Stimulated activated CD8-positive, alpha-beta memory T cell treated with anti-CD3 and anti-CD28 coated beads, Interleukin-15, amount 100 ng/mL, for 4 hours (primary cell): ENCODE data around the gene ZNF195.
"Not testable (repeated sequence)": the region's sequence is repeated elsewhere in the genome, so short reads cannot be mapped to it uniquely, and the experiment has no call there.

Experiments used
- DNase-seq, 2 donors: peaks; one replicate each; pipeline ENCODE4 v3.0.0-alpha.2; 2020; ENCODE audit warnings: low read depth in 2 of 2

ZNF195 gene

DNA sequence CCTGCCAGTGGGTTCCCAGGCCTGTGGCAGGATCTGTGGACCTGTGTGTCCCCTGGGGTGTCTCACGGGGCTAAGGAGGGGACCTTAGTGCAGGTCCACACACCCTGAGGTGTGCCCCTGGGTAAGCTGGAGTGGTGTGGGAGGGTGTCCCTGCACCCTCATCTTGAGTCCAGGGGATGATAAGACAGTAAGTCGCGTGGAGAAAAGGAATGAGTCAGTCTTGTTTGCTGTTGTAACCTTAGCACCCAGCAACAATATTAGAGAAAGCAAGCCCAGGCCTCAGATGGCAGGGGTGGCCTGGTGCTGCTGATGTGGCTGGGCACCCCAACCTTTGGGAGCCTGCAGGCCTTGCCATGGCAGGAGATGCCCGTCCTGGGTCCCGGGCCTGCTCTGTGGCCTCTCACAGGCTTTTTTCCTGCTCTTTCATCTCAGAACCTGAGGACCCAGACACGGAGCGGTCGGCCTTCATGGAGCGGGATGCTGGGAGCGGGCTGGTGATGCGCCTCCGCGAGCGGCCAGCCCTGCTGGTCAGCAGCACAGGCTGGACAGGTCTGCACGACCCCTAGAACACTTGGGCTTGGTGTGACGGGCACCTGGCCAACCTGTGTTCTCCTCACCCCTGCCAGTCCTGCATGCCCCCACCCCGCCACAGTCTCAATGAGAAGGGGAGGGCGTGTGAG lies 23.4 kb upstream of the ZNF195 start:
- not testable (repeated sequence) for DNase-seq

DNA sequence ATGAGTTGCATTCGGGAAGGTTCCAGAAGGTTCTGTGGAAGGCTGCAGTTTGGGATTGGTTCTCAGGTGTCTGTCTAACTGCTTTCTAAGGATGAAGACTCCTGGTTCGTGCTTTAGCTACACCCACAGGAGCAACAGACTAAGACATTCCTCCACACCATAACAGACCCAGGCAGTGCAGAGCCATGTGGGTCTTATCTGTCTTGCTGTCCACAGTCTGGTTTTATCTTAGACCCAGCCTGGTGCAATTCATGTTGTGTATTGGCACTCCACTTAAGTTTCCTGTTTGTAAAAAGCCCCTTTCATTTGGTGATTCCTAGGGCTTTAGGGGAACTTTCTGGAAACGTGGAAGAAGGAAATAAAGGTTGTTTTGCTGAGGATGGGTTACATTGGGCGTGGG lies 22.1 kb upstream of the ZNF195 start:
- DNase-seq: not testable (repeated sequence)

DNA sequence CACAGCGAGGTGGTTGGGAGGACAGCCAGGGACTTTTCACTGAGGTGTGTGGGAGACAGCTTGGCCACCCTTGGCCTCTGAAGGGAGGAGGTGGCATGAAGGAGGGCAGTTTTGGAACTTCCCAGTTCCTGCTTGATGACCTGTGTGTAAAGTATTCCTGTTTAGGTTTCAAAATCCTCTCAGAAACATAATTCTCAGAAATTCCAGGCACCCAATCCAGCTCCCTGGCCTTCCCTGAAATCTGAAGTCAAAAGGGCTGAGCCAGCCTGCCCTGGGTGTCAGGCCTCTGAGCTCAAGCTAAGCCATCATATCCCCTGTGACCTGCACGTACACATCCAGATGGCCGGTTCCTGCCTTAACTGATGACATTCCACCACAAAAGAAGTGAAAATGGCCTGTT lies 19.6 kb upstream of the ZNF195 start:
- DNase-seq: not testable (repeated sequence)

DNA sequence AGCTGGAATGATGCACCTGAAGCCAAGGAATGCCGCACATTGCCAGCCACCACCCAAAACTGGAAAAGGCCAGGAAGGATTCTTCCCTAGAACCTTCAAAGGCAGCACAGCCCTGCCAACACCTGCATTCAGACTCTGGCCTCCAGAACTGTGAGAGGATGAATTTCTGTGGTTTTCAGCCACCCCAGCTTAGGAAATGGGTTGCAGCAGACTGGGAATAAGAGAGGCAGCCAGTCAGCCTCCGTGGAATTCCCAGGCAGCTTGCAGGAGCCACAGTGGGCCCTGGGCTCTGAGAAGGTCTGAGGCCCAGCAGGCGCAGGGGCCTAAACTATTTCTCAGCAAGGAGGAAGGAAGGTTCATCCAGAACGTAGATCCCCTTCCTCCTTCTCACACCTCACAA lies 19.2 kb upstream of the ZNF195 start:
- DNase-seq: not testable (repeated sequence)

- DNase-seq: not testable (repeated sequence)
These were observed 18.3 kb upstream of the ZNF195 start for GRCh38 chr11:3397210-3397609.

DNA sequence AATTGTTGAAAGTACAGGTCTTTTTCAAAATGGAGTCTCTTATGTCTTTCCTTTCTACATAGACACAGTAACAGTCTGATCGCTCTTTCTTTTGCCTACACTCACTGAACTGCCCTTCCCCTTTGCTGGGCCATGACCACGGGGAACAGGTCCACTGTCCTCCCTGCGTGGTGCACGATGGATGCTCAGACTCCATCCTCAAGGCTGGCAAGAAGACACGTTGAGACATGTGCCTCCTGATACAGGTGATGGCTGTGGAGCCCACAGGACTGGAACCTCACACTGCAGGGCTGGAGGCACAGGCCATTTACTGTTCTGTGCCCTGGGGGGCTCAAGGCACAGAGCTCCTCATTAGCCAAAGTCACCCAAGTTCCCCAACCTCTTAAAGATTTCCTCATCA lies 16.5 kb upstream of the ZNF195 start:
- DNase-seq: not testable (repeated sequence)

GRCh38 chr11:3394956-3395355 lies 16.0 kb upstream of the ZNF195 start:
- not testable (repeated sequence) for DNase-seq

- DNase-seq: not testable (repeated sequence)
These were observed 14.5 kb upstream of the ZNF195 start for GRCh38 chr11:3393450-3393849.

- no peak for DNase-seq
These were observed 3.8 kb upstream of the ZNF195 start for GRCh38 chr11:3382613-3383285.

DNA sequence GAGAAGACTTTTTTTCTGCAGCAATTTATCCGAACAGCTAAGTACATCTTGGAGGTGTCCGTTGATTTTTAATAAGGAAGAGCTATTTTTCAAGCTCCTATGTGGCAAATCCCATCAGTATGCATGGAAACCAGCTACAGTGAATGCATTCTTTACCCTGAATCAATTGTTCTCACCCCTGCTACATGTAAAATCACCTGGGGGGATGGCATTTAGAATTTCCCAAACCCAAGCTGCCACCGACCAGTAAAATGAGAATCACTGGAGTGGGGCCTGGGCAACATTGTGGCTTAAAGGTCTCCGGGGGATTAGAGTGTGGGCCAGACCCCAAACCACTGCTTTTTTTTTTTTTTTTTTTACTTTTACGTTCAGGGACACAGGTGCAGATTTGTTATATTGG lies 2.8 kb upstream of the ZNF195 start:
- no peak for DNase-seq

DNA sequence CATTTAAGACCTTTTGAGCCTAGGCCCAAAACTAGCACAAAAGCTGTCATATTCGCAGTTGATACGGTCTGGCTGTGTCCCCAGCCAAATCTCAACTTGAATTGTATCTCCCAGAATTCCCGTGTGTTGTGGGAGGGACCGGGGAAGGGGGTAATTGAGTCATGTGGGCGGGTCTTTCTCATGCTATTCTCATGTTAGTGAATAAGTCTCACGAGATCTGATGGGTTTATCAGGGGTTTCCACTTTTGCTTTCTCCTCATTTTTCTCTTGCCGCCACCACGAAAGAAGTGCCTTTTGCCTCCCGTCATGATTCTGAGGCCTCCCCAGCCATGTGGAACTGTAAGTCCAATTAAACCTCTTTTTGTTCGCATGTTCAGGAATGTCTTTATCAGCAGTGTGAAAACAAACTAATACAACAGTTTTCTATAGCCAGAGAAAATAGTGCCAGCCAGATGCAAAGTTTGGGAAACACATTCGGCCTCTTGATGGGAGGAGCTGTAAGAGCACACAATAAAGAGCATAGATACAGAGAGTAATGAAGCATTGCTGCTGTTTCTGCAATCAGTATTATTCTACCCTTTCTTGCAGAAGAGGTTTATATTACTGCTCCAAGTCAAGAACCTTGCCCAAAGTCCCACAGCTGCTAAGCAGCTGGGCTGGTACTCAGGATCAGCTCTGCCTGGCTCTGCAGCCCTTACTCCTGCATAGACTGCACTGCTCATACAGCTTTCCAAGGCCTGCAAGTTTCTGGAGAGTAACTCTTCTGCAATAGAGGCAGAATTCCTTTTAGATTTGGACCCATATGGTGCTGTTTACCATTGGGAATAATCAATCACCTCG lies 2.0 kb upstream of the ZNF195 start:
- no peak for DNase-seq

- no peak for DNase-seq
These were observed 3.4 kb downstream of the ZNF195 start for GRCh38 chr11:3375552-3375951.

GRCh38 chr11:3370311-3370870 lies 8.6 kb downstream of the ZNF195 start:
- DNase-seq: no peak

DNA sequence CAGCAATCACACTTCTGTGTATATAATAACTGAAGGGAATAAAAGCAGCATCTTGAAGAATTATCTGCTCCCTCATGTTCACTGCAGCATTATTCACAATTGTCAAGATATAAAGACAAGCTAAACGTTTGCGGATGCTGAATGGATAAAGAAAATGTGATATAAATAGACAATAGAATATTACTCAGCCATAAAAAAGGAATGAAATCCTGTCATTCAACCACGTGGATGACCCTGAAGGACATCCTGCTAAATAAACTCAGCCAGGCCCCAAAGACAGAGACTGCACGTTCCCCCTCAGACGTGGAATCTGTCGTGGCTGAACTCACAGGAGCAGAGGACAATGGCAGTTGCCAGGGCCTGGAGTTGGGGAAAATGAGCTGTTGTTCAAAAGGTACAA lies 9.6 kb downstream of the ZNF195 start:
- no peak for DNase-seq

DNA sequence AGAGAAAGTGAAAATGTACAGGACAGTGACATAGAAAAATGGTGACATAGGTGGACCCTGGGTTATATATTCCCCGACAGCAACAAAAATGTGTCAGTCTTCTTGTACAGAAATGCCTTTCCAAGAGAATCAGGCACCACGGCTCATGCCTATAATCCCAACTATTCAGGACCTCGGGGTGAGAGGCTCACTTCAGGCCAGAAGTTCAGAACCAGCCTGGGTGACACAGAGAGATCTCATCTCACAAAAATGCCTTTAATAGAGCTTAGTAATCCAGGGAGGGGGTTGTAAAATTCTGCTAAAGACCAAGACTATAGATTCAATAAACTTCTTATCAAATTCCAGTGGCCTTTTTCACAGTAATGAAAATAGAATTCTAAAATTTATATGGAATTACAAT lies 10.7 kb downstream of the ZNF195 start:
- no peak for DNase-seq

DNA sequence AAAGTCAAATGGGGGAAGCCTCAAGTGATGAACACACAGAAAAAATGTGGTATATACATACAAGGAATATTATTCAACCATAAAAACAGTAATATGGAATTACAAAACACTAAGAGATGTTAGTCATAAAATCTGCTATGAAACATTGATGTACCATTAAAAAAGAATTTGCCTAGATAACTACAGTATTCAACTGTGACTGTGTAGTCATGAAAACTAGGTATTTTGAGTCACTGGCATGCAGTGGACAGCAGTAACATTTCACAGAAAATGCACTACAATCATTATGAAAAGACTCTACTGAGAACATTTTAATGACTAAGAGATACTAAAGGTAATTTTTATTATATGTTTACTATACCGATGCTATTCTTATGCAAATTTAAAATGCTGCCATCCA lies 11.7 kb downstream of the ZNF195 start:
- DNase-seq: no peak

DNA sequence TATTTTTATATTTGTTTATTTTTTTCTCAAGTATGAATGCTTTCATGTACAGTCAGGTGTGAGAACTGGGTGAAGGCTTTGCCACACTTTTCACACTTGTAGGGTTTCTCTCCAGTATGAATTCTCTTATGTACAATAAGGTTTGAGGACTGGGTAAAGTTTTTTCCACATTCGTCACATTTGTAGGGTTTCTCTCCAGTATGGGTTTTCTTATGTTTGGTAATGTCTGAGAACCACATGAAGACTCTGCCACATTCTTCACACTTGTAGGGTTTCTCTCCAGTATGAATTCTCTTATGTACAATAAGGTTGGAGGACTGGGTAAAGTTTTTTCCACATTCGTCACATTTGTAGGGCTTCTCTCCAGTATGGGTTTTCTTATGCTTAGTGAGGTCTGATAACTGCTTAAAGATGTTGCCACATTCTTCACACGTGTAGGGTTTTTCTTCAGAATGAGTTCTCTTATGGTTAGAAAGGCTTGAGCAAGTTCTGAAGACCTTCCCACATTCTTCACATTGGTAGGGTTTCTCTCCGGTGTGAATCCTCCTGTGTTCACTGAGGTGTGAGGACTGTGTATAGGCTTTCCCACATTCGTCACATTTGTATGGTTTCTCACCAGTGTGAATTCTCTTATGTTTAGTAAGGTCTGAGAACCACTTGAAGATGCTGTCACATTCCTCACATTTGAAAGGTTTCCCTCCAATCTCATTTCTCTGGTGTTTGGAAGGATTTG lies 19.7 kb downstream of the ZNF195 start:
- no peak for DNase-seq

DNA sequence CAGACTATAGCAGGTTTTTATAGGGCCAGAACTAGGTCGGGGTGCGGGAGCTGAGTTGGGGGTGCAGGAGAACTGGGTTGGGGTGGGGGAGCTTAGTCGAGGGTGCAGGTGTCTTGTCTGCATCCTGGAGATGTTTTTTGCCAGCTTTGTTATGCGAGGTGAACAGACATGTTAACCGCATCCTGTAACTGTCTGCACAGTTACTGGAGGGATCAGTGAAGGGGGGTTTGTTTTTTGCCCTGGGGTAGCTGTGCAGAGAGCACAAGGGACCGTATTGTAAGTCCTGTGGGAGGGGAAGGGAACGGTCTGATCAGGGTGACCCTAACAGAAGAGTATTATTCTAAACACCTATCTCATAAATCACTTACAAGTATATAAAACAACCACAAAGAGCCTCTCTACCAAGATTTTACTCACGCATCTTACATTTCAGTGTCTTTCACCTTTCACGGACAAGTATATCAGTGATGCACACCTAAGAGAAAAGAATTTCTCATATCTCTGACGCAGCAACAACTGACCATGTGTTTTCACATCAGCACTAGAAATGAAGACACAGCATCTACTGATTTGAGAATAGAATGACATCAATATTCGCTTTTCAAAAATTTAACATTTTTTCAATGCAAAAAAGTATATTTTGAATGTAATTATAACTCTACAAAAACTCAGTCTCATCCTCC lies 20.8 kb downstream of the ZNF195 start:
- no peak for DNase-seq

GRCh38 chr11:3357302-3357701 lies 21.6 kb downstream of the ZNF195 start:
- no peak for DNase-seq

- no peak for DNase-seq
These were observed 22.1 kb downstream of the ZNF195 start for GRCh38 chr11:3356858-3357257.

- no peak for DNase-seq
These were observed 25.9 kb downstream of the ZNF195 start for GRCh38 chr11:3353066-3353465.
